HEK293 (cell line): ENCODE results near the gene GNAQ.

Experiments
- CTCF ChIA-PET: fragments of 350-600 bp; formaldehyde crosslinking; extraction: SDS; loops from one replicate; lab custom pipeline; 2021; ENCODE audit warnings: antibody characterized with exemption; lab: Yijun Ruan, JAX
- POLR2A ChIA-PET: fragments of 300-600 bp; formaldehyde crosslinking; extraction: SDS; loops from one replicate; lab custom pipeline; 2020; ENCODE audit warnings: antibody characterized with exemption, inconsistent platforms; lab: Yijun Ruan, JAX
- H3K27ac ChIP-seq: fragments of 200-500 bp; sonication (Bioruptor generic); 2 replicates; pipeline ENCODE4 v1.5.1; 2014; ENCODE audit warnings: low read depth, low read length, control low read depth, inconsistent platforms; ENCODE audit errors: extremely low read depth
- H3K36me3 ChIP-seq, 2 experiments: fragments of 200-500 bp in 1 of 2; sonication (Bioruptor generic) in 1 of 2; 1 replicate in 1 of 2; 2 replicates in 1 of 2; pipeline ENCODE4 v1.5.1; 2014 to 2017; ENCODE audit warnings: inconsistent platforms in 2 of 2, low read length in 2 of 2; ENCODE audit not compliant: control insufficient read depth in 2 of 2, insufficient read depth in 1 of 2
- H3K4me1 ChIP-seq: fragments of 200-500 bp; sonication (Bioruptor generic); 2 replicates; pipeline ENCODE4 v1.5.1; 2014; ENCODE audit warnings: mild to moderate bottlenecking, low read length, inconsistent platforms; ENCODE audit not compliant: control insufficient read depth, insufficient read depth
- H3K4me3 ChIP-seq: 2 replicates; pipeline ENCODE4 v1.5.1; 2011; ENCODE audit warnings: low read depth, mild to moderate bottlenecking, control low read depth, low read length, moderate library complexity
- H3K9me3 ChIP-seq: fragments of 200-500 bp; sonication (Bioruptor generic); 2 replicates; pipeline ENCODE4 v1.5.1; 2014; ENCODE audit warnings: low read depth, low read length, inconsistent platforms; ENCODE audit not compliant: control insufficient read depth, insufficient read depth
- HOXA7 ChIP-seq: sonication (generic); formaldehyde crosslinking; IDR thresholded peaks from 2 replicates; pipeline ENCODE4 v1.8.1; 2022; ENCODE audit warnings: missing genetic modification reagents, borderline replicate concordance
- SCRT1 ChIP-seq: fragments of 450-650 bp; formaldehyde crosslinking; IDR thresholded peaks from 2 replicates; pipeline ENCODE4 v1.5.1; 2016; ENCODE audit warnings: missing biosample characterization, missing genetic modification characterization, borderline replicate concordance
- ZFP3 ChIP-seq: fragments of 450-650 bp; formaldehyde crosslinking; IDR thresholded peaks from 2 replicates; pipeline ENCODE4 v1.5.1; 2016; ENCODE audit warnings: low read depth, missing biosample characterization, missing genetic modification characterization
- ZFP41 ChIP-seq: fragments of 450-650 bp; formaldehyde crosslinking; IDR thresholded peaks from 2 replicates; pipeline ENCODE4 v1.5.1; 2016; ENCODE audit warnings: missing biosample characterization, missing genetic modification characterization, borderline replicate concordance
- ZNF121 ChIP-seq: fragments of 450-650 bp; formaldehyde crosslinking; IDR thresholded peaks from 2 replicates; pipeline ENCODE4 v1.5.1; 2016; ENCODE audit warnings: missing biosample characterization, missing genetic modification characterization
- ZNF19 ChIP-seq: fragments of 450-650 bp; formaldehyde crosslinking; IDR thresholded peaks from 2 replicates; pipeline ENCODE4; 2016; ENCODE audit warnings: missing biosample characterization, missing genetic modification characterization, low read depth
- ZNF292 ChIP-seq: fragments of 450-650 bp; formaldehyde crosslinking; IDR thresholded peaks from 2 replicates; pipeline ENCODE4 v1.5.1; 2016; ENCODE audit warnings: low read depth, missing biosample characterization, missing genetic modification characterization, borderline replicate concordance
- ZNF341 ChIP-seq: fragments of 450-650 bp; formaldehyde crosslinking; IDR thresholded peaks from 2 replicates; pipeline ENCODE4; 2016; ENCODE audit warnings: low read depth, missing biosample characterization, missing genetic modification characterization
- ZNF350 ChIP-seq: fragments of 450-650 bp; formaldehyde crosslinking; IDR thresholded peaks from 2 replicates; pipeline ENCODE4 v1.5.0; 2017; ENCODE audit warnings: missing biosample characterization, mild to moderate bottlenecking, missing genetic modification characterization
- ZNF354C ChIP-seq: fragments of 450-650 bp; formaldehyde crosslinking; IDR thresholded peaks from 2 replicates; pipeline ENCODE4 v1.5.1; 2016; ENCODE audit warnings: missing biosample characterization, missing genetic modification characterization, low read depth, borderline replicate concordance
- ZNF548 ChIP-seq: fragments of 450-650 bp; formaldehyde crosslinking; IDR thresholded peaks from 2 replicates; pipeline ENCODE4 v1.5.1; 2016; ENCODE audit warnings: missing biosample characterization, missing genetic modification characterization
- ZNF585B ChIP-seq: fragments of 450-650 bp; formaldehyde crosslinking; IDR thresholded peaks from 2 replicates; pipeline ENCODE4 v1.5.1; 2016; ENCODE audit warnings: missing biosample characterization, missing genetic modification characterization
- ZNF623 ChIP-seq: fragments of 450-650 bp; formaldehyde crosslinking; IDR thresholded peaks from 2 replicates; pipeline ENCODE4 v1.5.1; 2016; ENCODE audit warnings: missing biosample characterization, missing genetic modification characterization
- ZNF629 ChIP-seq: fragments of 450-650 bp; formaldehyde crosslinking; IDR thresholded peaks from 2 replicates; pipeline ENCODE4 v1.5.1; 2017; ENCODE audit warnings: missing biosample characterization, missing genetic modification characterization
- ZNF658 ChIP-seq: fragments of 450-650 bp; formaldehyde crosslinking; IDR thresholded peaks from 2 replicates; pipeline ENCODE4; 2016; ENCODE audit warnings: missing biosample characterization, missing genetic modification characterization
- TF ChIP-seq, protein P1 (sequence below): fragments of 450-650 bp; formaldehyde crosslinking; IDR thresholded peaks from 2 replicates; pipeline ENCODE4 v1.5.1; 2016; ENCODE audit warnings: missing biosample characterization, missing genetic modification characterization
- TF ChIP-seq, protein P2 (sequence below): fragments of 450-650 bp; formaldehyde crosslinking; IDR thresholded peaks from 2 replicates; pipeline ENCODE4 v1.5.1; 2016; ENCODE audit warnings: missing biosample characterization, missing genetic modification characterization
- TF ChIP-seq, protein P3 (sequence below): fragments of 450-650 bp; formaldehyde crosslinking; IDR thresholded peaks from 2 replicates; pipeline ENCODE4; 2016; ENCODE audit warnings: missing biosample characterization, missing genetic modification characterization
- TF ChIP-seq, protein P4 (sequence below): fragments of 450-650 bp; formaldehyde crosslinking; IDR thresholded peaks from 2 replicates; pipeline ENCODE4 v1.5.1; 2016; ENCODE audit warnings: missing biosample characterization, missing genetic modification characterization, borderline replicate concordance
- TF ChIP-seq, protein P5 (sequence below): fragments of 450-650 bp; formaldehyde crosslinking; optimal IDR thresholded peaks from 2 replicates; pipeline ENCODE3; 2016; ENCODE audit warnings: missing biosample characterization, mild to moderate bottlenecking, missing genetic modification characterization

The GNAQ gene

DNA sequence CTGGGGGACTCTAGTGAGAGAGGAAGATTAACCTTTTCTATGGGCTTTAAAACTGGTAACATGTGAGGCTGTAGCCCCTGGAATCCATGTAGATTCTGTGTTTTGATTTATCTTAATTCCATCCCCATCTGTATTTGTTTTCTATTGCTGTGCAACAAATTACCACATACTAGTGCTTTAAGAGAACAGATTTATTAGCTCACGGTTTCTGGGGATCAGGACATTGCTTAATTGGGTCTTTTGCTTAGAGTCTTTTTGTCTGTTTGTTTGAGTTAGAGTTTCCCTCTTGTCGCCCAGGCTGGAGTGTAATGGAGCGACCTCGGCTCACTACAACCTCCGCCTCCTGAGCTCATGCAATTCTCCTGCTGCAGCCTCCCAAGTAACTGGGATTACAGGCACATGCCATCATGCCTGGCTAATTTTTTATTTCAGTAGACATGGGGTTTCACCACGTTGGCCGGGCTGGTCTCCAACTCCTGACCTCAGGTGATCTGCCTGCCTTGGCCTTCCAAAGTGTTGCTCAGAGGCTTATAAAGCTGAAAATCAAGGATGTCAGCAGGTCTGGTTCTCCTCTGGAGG lies 353.6 kb downstream of the GNAQ start (continued):
- TF ChIP-seq ZNF623 (tag by site-specific recombination) (no peak), ZNF19 (tag by site-specific recombination) (no peak), HOXA7 (CRISPR knock-in tag) (no peak)
- TF ChIP-seq, protein P1, sequence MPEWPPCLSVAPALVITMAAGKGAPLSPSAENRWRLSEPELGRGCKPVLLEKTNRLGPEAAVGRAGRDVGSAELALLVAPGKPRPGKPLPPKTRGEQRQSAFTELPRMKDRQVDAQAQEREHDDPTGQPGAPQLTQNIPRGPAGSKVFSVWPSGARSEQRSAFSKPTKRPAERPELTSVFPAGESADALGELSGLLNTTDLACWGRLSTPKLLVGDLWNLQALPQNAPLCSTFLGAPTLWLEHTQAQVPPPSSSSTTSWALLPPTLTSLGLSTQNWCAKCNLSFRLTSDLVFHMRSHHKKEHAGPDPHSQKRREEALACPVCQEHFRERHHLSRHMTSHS (tag by site-specific recombination) = no peak

DNA sequence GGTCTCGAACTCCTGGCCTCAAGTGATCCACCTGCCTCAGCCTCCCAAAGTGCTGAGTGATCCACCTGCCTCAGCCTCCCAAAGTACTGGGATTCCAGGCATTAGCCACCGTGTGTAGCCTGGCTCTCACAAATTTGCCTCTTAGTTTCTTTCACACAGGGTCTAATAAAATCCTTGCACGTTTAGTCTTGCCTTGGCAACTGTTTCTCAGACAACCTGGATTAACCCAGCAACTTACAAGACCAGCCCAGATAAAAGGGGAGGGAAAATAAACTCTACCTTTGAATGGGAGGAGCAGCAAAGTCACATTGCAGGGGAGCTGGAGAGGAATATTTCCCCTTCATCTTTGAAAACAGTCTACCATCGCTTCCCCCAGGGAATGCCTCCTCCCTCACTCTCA lies 354.2 kb downstream of the GNAQ start:
- H3K4me1 ChIP-seq = no peaks in the 10 kb centered on the region
- H3K27ac ChIP-seq = no peak overlapping the region
- no peaks in the 10 kb centered on the region for H3K36me3 ChIP-seq
- no peak overlapping the region for H3K4me3 ChIP-seq
- POLR2A ChIA-PET = no interaction called here
- H3K9me3 ChIP-seq = no peaks in the 10 kb centered on the region
- CTCF ChIA-PET = no interaction called here
- TF ChIP-seq, protein P2, sequence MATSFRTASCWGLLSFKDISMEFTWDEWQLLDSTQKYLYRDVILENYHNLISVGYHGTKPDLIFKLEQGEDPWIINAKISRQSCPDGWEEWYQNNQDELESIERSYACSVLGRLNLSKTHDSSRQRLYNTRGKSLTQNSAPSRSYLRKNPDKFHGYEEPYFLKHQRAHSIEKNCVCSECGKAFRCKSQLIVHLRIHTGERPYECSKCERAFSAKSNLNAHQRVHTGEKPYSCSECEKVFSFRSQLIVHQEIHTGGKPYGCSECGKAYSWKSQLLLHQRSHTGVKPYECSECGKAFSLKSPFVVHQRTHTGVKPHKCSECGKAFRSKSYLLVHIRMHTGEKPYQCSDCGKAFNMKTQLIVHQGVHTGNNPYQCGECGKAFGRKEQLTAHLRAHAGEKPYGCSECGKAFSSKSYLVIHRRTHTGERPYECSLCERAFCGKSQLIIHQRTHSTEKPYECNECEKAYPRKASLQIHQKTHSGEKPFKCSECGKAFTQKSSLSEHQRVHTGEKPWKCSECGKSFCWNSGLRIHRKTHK (tag by site-specific recombination) = no peak
- TF ChIP-seq, protein P3, sequence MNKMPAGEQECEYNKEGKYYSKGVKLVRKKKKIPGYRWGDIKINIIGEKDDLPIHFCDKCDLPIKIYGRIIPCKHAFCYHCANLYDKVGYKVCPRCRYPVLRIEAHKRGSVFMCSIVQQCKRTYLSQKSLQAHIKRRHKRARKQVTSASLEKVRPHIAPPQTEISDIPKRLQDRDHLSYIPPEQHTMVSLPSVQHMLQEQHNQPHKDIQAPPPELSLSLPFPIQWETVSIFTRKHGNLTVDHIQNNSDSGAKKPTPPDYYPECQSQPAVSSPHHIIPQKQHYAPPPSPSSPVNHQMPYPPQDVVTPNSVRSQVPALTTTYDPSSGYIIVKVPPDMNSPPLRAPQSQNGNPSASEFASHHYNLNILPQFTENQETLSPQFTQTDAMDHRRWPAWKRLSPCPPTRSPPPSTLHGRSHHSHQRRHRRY (tag by site-specific recombination) = no peak
- TF ChIP-seq ZNF548 (tag by site-specific recombination) (no peak), ZNF658 (tag by site-specific recombination) (no peak), SCRT1 (no peak)

DNA sequence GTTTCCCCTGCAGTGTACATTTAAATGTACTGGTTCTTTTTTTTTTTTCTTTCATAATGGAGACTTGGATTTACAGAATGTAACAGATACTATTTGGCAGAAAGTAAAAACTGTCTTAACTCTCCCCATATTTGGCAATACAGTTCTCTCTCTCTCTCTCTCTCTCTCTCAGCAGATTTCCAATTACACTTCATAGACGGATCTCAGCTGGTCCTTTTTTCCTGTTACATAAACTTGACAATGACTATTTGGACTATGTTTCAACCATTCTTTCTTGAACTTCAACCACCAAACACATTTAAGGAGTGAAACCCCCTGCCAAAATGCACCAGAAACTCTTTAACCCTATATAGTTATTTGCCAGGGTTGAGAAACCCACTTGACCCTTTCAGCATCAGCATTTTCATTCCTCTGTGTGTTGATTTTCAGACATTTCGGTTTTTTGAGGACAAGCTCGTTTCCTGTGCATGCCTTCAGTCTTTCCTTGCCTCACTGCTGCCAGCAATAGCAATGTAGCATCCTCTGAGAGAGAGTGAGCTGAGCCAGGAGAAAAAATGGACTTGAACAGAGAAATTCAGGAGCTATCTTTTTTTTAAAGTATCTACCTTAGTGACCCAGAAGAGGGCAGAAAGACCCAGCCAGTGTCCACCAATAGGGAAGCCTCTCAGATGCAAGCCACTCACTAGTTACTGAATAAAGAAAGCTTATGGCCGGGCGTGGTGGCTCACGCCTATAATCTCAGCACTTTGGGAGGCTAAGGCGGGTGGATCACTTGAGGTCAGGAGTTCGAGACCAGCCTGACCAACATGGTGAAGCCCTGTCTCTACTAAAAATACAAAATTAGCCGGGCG lies 357.4 kb downstream of the GNAQ start:
- no peaks in the 10 kb centered on the region for H3K36me3 ChIP-seq
- H3K4me1 ChIP-seq = no peaks in the 10 kb centered on the region
- no peak for TF ChIP-seq ZFP3 (tag by site-specific recombination)
- no peak for TF ChIP-seq ZNF292 (tag by site-specific recombination)
- no peak for TF ChIP-seq ZNF341 (tag by site-specific recombination)
- no peak for TF ChIP-seq ZFP41
- no peak for TF ChIP-seq ZNF585B
- TF ChIP-seq, protein P4, sequence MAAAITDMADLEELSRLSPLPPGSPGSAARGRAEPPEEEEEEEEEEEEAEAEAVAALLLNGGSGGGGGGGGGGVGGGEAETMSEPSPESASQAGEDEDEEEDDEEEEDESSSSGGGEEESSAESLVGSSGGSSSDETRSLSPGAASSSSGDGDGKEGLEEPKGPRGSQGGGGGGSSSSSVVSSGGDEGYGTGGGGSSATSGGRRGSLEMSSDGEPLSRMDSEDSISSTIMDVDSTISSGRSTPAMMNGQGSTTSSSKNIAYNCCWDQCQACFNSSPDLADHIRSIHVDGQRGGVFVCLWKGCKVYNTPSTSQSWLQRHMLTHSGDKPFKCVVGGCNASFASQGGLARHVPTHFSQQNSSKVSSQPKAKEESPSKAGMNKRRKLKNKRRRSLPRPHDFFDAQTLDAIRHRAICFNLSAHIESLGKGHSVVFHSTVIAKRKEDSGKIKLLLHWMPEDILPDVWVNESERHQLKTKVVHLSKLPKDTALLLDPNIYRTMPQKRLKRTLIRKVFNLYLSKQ (tag by site-specific recombination) = no peak
- TF ChIP-seq, protein P5, sequence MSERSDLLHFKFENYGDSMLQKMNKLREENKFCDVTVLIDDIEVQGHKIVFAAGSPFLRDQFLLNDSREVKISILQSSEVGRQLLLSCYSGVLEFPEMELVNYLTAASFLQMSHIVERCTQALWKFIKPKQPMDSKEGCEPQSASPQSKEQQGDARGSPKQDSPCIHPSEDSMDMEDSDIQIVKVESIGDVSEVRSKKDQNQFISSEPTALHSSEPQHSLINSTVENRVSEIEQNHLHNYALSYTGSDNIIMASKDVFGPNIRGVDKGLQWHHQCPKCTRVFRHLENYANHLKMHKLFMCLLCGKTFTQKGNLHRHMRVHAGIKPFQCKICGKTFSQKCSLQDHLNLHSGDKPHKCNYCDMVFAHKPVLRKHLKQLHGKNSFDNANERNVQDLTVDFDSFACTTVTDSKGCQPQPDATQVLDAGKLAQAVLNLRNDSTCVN (tag by site-specific recombination) = no peak
- no peak for TF ChIP-seq ZNF354C (tag by site-specific recombination)
- no peak for TF ChIP-seq ZNF350 (tag by site-specific recombination)
- TF ChIP-seq ZNF629 (tag by site-specific recombination) = no peak
- TF ChIP-seq ZNF121 (tag by site-specific recombination) = no peak
- H3K4me3 ChIP-seq = no peak overlapping the region
- ChIA-PET POLR2A (no interaction called here), CTCF (interaction anchor here (0.5 to 1.1 kb wide), 3 partner anchors 52 to 241 kb away, joined by 3 read pairs; no protein-coding TSS in a partner anchor)
- no peak overlapping the region for H3K27ac ChIP-seq
- H3K9me3 ChIP-seq = no peaks in the 10 kb centered on the region
